Loucy (cell line): Measurements from ENCODE around the gene ELL2.

Experiments
- CTCF ChIP-seq: fragments of 200-600 bp; sonication (generic); conservative IDR thresholded peaks from 2 replicates; pipeline ENCODE4 v1.5.1; 2014; ENCODE audit warnings: mild to moderate bottlenecking, antibody characterized with exemption, low read length
- EZH2phosphoT487 ChIP-seq: fragments of 200-600 bp; IDR thresholded peaks from 2 replicates; pipeline ENCODE4 v1.6.1; 2018; ENCODE audit warnings: antibody characterized with exemption, mild to moderate bottlenecking, moderate library complexity, borderline replicate concordance

- TF ChIP-seq EZH2phosphoT487 (no peak), CTCF (no peak)
Observed at GRCh38 chr5:95864456-95864855, 97.2 kb downstream of the ELL2 start.
